ENCODE measurements around the gene NPIPB13.
"Not testable (repeated sequence)": the region's sequence is repeated elsewhere in the genome, so short reads cannot be mapped to it uniquely, and the experiment has no call there.

Gene NPIPB13

GRCh38 chr16:30248379-30248778 lies at the start of gene NPIPB13:
TSS of gene NPIPB13 (minus strand) at chr16:30248479. CDS start at chr16:30245573, 2,906 bp downstream.
- not testable (repeated sequence) for DNase-seq (ENCODE audit: low read depth)

DNA sequence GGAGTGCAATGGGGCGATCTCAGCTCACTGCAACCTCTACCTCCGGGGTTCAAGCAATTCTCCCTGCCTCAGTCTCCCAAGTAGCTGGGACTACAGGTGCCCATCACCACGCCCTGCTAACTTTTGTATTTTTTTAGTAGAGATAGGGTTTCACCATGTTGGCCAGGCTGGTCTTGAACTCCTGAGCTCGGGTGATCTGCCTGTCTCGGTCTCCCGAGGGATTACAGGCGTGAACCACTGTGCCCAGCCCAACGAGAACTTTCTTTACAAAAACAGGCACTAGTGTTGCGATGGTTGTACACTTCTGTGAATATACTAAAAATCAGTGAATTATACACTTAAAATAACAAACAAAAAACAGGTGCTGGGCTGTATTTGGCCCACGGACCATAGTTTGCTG lies 34.1 kb upstream of the NPIPB13 start:
- not testable (repeated sequence) for DNase-seq (ENCODE audit: low read depth)

DNA sequence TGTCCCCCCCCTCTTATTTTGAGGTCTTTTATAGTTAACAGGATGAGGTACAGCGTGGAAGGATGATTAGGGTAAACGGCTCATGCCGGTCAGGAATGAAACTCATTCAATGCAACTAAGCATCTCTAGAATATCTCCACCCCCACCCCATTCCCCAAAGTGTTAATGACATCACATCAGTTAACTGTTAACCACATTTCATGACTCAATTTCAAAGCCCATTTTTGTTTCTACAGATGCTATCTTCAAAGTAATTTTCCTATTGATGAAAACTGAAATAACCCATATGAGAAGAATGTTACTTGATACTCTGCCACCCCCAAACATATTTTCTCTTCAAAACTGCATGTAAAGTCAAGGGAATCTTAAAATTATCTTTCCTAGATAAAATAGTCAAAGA lies 30.2 kb upstream of the NPIPB13 start:
- not testable (repeated sequence) for DNase-seq (ENCODE audit: low read depth)

- DNase-seq (ENCODE audit: low read depth), result not testable (repeated sequence)
These were observed 31.2 kb downstream of the NPIPB13 start for GRCh38 chr16:30217082-30217481.

GRCh38 chr16:30211414-30211813 lies 36.9 kb downstream of the NPIPB13 start:
- DNase-seq (ENCODE audit: low read depth), result not testable (repeated sequence)

DNA sequence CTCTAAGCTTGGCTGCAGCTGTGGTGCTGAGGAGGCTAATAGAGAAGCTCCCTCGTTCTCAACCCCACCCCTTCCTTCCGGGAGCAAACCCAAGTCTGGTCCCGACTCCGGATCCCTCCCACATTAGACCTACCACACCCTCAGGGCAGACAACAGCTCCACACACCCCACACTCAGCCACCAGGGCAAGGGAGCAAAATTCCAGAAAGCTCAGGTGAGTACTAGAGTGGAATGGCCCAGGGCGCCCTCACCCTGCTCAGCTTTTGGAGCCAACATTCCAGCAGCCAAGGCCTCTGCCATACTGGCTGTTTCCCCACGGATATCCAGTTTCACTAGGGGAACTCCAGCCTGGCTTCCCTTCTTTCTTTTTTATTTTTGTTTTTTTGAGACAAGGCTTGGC lies 39.2 kb downstream of the NPIPB13 start:
- not testable (repeated sequence) for DNase-seq (ENCODE audit: low read depth)

- DNase-seq (ENCODE audit: low read depth), result not testable (repeated sequence)
These were observed 41.1 kb downstream of the NPIPB13 start for GRCh38 chr16:30207063-30207704.

DNA sequence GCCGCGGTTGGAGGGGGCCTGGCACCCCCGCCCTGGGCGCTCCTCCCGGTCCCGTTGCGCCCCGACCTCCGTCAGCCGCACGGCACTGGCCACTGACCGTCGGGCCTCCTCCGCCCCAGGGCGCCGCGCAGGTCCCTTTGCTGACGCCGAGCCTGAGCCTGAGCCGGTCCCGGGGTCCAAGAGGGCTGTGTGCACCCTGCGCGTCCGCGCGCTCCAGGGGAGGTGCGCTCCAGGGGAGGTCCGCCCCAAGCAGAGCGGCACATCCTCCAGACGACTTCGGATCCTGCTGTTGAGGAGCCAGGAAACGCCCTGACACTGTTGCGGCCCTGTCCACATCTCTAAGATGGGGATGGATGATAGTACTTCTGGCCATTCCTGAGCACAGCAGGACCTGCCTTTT lies 42.0 kb downstream of the NPIPB13 start:
- not testable (repeated sequence) for DNase-seq (ENCODE audit: low read depth)

DNA sequence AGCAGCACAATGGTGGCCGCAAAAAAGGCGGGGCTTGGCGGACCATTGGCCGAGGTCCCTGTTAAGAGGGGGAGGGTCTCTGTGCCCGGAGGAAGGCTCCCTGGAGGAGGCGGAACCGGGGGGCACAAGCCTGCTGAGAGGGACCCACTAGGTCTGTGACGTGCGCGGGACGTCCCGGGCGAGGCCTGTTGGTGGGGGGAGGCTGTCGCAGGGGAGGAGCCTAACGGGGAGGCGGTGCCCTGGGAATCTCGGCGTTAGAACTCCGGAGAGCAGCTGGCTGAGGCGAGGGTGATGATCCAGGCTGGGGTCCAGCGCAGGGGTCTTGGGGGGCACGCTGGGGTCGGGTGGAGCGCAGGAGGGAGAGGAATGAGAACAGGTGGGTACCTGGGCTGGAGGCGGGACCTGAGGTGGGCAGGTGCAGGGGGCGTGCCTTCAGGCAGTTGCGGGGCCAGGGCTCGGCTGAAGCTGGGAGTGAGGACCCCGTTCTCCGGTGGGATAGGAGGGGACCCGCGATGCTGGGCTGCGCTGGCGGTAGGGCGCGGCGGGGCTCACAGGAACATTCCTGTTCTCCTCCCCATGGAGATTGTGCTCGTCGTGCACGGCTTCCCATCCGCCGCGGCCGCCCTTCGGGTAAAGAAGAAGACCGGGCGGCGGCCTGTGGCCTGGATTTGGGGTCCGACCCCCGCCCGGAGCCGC lies 42.6 kb downstream of the NPIPB13 start:
- DNase-seq (ENCODE audit: low read depth), result not testable (repeated sequence)

DNA sequence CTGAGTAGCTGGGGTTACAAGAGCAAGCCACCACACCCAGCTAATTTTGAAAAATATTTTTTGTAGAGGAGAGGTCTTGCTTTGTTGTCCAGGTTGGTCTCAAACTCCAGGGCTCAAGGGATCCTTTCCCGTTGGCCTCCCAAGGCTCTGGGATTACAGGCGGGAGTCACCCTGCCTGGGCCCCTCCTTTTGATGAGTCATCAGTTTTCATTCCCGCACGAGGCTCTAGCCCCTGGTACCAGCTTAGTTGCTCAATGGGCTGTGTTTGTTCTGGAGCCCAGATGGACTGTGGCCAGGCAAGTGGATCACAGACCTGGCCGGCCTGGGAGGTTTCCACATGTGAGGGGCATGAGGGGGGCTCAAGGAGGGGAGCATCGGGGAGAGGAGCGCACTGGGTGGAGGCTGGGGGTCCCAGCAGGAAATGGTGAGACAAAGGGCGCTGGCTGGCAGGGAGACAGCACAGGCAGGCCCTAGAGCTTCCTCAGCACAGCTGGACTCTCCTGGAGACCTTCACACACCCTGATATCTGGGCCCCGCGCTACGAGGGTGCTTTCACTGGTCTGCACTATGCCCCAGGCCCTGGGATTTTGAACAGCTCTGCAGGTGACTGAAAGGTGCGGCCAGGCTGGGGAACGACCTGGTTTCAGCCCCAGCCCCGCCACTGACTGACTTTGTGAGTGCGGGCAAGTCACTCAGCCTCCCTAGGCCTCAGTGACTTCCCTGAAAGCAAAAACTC lies 48.5 kb downstream of the NPIPB13 start:
- DNase-seq (ENCODE audit: low read depth), result not testable (repeated sequence)

GRCh38 chr16:30199049-30199448 lies 49.2 kb downstream of the NPIPB13 start, which contains the start of gene SULT1A3:
TSS of gene SULT1A3 (plus strand) at chr16:30199255. CDS start at chr16:30200729, 1,474 bp downstream.
- not testable (repeated sequence) for DNase-seq (ENCODE audit: low read depth)
